Measurements from ENCODE around the gene ZNF622.
A peak's percentile ranks its signal among the peaks of the same experiment; 100 is the strongest.

The ZNF622 gene

GRCh38 chr5:16430349-16431089 is 35.1 kb downstream of the ZNF622 start:
- DNase-seq (ENCODE audit: low read depth) = no peak

GRCh38 chr5:16428359-16428758 is 37.2 kb downstream of the ZNF622 start:
- no peak for DNase-seq (ENCODE audit: low read depth)

- no peak for DNase-seq (ENCODE audit: low read depth)
Observed at GRCh38 chr5:16427587-16427986, 38.0 kb downstream of the ZNF622 start.

GRCh38 chr5:16418471-16418922 is 47.1 kb downstream of the ZNF622 start:
- DNase-seq (ENCODE audit: low read depth) = no peak

- DNase-seq (ENCODE audit: low read depth) = no peak
Observed at GRCh38 chr5:16417398-16418074, 48.1 kb downstream of the ZNF622 start.

GRCh38 chr5:16414861-16415260 is 50.7 kb downstream of the ZNF622 start:
- no peak for DNase-seq (ENCODE audit: low read depth)

- DNase-seq (ENCODE audit: low read depth) = no peak
Observed at GRCh38 chr5:16413166-16413860, 52.3 kb downstream of the ZNF622 start.

- DNase-seq (ENCODE audit: low read depth) = no peak
Observed at GRCh38 chr5:16412556-16412955, 53.0 kb downstream of the ZNF622 start.

GRCh38 chr5:16411741-16412455 is 53.7 kb downstream of the ZNF622 start:
- peak; percentile 10 for DNase-seq (ENCODE audit: low read depth)

GRCh38 chr5:16411235-16411634 is 54.4 kb downstream of the ZNF622 start:
- DNase-seq (ENCODE audit: low read depth) = no peak

GRCh38 chr5:16410338-16410737 is 55.3 kb downstream of the ZNF622 start:
- no peak for DNase-seq (ENCODE audit: low read depth)

GRCh38 chr5:16406630-16407029 is 59.0 kb downstream of the ZNF622 start:
- no peak for DNase-seq (ENCODE audit: low read depth)

GRCh38 chr5:16406023-16406422 is 59.6 kb downstream of the ZNF622 start:
- no peak for DNase-seq (ENCODE audit: low read depth)

All from non-pigmented ciliary epithelial cell (primary cell).